ENCODE measurements around the gene XPOT. TPM values are rescaled to one million over a fixed set of nuclear protein-coding genes. Genes with fewer than 3 reads are reported as not detected.

Gene XPOT
- total RNA-seq, 1 donor: 237 TPM

GRCh38 chr12:64418209-64418608 lies 14.0 kb downstream of the XPOT start:
- TF ChIP-seq CTCF (IDR thresholded peaks at IDR 0.05; ENCODE audit: insufficient read depth, low read length): no peak

GRCh38 chr12:64419696-64420095 lies 15.5 kb downstream of the XPOT start:
- H3K4me3 ChIP-seq (ENCODE audit: low read depth, low read length): no peak overlapping the region
- no peak for TF ChIP-seq CTCF (IDR thresholded peaks at IDR 0.05; ENCODE audit: insufficient read depth, low read length)
- no peak for DNase-seq (ENCODE audit: low read depth)

More at GRCh38 chr12:64418209-64418608, 14.0 kb downstream of the XPOT start:
- no peak for DNase-seq (ENCODE audit: low read depth)
- H3K4me3 ChIP-seq (ENCODE audit: low read depth, low read length): no peak overlapping the region

- TF ChIP-seq CTCF (IDR thresholded peaks at IDR 0.05; ENCODE audit: insufficient read depth, low read length): no peak
- no peak for DNase-seq (ENCODE audit: low read depth)
- no peak overlapping the region for H3K4me3 ChIP-seq (ENCODE audit: low read depth, low read length)
Observed at GRCh38 chr12:64427988-64428387, 23.8 kb downstream of the XPOT start.

GRCh38 chr12:64428956-64429355 lies 24.8 kb downstream of the XPOT start:
- DNase-seq (ENCODE audit: low read depth): no peak
- no peak for TF ChIP-seq CTCF (IDR thresholded peaks at IDR 0.05; ENCODE audit: insufficient read depth, low read length)
- H3K4me3 ChIP-seq (ENCODE audit: low read depth, low read length): no peak overlapping the region

- no peak for DNase-seq (ENCODE audit: low read depth)
- no peak for TF ChIP-seq CTCF (IDR thresholded peaks at IDR 0.05; ENCODE audit: insufficient read depth, low read length)
- no peak overlapping the region for H3K4me3 ChIP-seq (ENCODE audit: low read depth, low read length)
Observed at GRCh38 chr12:64430886-64431285, 26.7 kb downstream of the XPOT start.

- no peak for DNase-seq (ENCODE audit: low read depth)
- no peak for TF ChIP-seq CTCF (IDR thresholded peaks at IDR 0.05; ENCODE audit: insufficient read depth, low read length)
- no peak overlapping the region for H3K4me3 ChIP-seq (ENCODE audit: low read depth, low read length)
Observed at GRCh38 chr12:64431791-64432190, 27.6 kb downstream of the XPOT start.

- TF ChIP-seq CTCF (IDR thresholded peaks at IDR 0.05; ENCODE audit: insufficient read depth, low read length): no peak
- no peak overlapping the region for H3K4me3 ChIP-seq (ENCODE audit: low read depth, low read length)
- no peak for DNase-seq (ENCODE audit: low read depth)
Observed at GRCh38 chr12:64433915-64434314, 29.7 kb downstream of the XPOT start.

All from fibroblast of the aortic adventitia (primary cell).